ENCODE data around the gene IGFBP3. TPM values are rescaled to one million over a fixed set of nuclear protein-coding genes. Genes with fewer than 3 reads are reported as not detected.

Gene IGFBP3
- total and polyA plus RNA-seq, 5 donors: 90.6 to 212 (median 98.5) TPM

DNA sequence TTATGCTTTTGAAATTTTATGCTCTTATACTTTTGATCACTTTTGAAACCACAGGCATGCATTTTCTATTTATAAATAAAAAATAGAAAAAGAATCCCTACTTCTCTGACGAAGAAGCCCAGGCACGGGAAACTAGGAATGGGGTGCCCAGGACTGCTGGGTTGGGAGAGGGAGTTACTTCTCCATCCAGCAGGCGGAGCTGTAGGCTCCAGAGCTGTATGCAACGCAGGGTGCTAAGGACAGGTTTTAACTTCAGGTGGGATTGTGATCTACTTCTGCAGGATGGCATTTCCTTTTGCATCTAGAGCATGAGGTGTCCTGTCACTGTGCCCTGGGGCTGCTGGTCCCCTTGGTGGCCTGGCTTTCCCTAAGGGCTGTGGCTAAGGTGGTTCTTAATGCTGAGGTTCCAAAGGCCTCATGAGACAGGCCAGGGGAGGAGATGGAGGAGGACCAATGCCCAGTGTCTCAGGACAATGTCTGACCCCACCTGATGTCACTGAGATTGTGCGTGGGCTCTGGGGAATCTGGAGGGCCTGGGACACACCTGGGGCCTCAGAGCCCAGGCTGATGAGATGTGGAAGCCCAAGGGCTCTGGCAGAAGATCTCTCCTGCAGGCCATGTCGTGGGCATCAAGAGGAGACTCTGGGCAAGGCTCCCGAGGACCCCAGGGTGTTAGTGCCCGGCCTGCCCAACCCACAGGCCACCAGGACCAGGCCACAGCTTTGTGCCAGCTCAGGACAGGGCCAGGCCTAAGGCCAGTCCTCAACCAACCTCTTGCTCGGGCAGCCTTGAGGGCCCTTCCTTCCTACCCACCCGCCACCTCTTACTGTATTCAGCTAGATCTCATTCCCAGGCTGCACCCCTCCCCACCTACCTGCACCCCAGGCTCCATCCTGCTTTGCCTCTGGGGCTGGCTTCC, 48.7 kb downstream of the IGFBP3 start:
- H3K27ac ChIP-seq (ENCODE audit: low read length): no peak overlapping the region
- ATAC-seq (no peak), DNase-seq (no peak)
- H3K4me1 ChIP-seq (ENCODE audit: control insufficient read depth, insufficient read depth, low read length): no peaks in the 10 kb centered on the region
- no peaks in the 10 kb centered on the region for H3K9me3 ChIP-seq (ENCODE audit: control insufficient read depth, low read length)
- intact Hi-C loops (cut with DNase I): no loop called here
- H3K4me3 ChIP-seq (ENCODE audit: low read length): no peak overlapping the region
- 74% methylated on average over 10 of the region's 10 CpGs for WGBS
- no peaks in the 10 kb centered on the region for H3K27me3 ChIP-seq (ENCODE audit: control insufficient read depth, insufficient read depth)

DNA sequence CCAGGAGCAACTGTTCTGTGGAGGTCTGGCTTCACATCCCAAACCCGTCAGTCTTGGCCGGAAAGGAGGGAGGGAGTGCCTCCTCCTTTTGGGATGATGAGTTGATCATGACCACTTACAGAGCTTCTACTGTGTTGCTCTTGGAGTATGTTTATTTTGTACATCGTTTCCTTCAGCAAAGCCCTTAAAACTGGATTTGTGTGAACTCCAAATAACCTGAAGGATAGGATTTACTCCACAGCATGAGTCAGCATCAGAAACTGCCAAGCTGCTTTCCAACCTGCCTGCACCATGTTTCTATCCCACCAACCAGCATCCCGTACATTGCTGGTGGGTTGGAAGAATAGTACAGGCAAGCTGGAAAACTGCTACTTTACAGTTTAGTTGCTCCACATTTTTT, 51.6 kb downstream of the IGFBP3 start:
- no peak for DNase-seq
- WGBS: 72% methylated on average over 4 of the region's 4 CpGs
- Histone ChIP-seq H3K9me3 (ENCODE audit: control insufficient read depth, low read length) (no peaks in the 10 kb centered on the region), H3K4me1 (ENCODE audit: control insufficient read depth, insufficient read depth, low read length) (no peaks in the 10 kb centered on the region), H3K27me3 (ENCODE audit: control insufficient read depth, insufficient read depth) (no peaks in the 10 kb centered on the region), H3K27ac (ENCODE audit: low read length) (no peak overlapping the region), H3K4me3 (ENCODE audit: low read length) (no peak overlapping the region)
- intact Hi-C loops (cut with DNase I): loop anchor here in 1 of 4 donors (10.0 kb wide), 1 partner anchor 215 kb away; no protein-coding TSS in a partner anchor
- ATAC-seq: no peak

DNA sequence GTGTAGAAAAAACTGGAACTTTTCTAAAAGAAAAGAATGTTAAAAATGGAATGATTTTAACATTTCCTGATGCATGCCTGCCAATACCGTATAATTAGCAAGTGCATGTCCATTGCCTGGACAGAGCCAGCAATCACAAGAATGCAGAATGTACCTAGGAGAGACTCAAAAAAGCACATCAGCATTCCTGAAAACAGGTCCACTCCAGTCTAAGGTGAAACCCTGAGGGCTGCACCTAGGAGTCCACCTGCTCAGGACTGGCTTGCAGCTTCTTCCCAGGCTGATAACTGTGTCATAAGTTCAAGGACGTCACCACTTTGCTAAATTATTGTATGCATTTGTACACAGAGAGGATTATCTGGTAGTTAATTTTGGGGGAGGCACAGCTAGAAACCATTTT, 53.6 kb downstream of the IGFBP3 start:
- H3K4me3 ChIP-seq (ENCODE audit: low read length): no peak overlapping the region
- H3K4me1 ChIP-seq (ENCODE audit: control insufficient read depth, insufficient read depth, low read length): no peaks in the 10 kb centered on the region
- ATAC-seq (no peak), DNase-seq (no peak)
- intact Hi-C loops (cut with DNase I): loop anchor here in 1 of 4 donors (10.0 kb wide), 1 partner anchor 213 kb away; no protein-coding TSS in a partner anchor
- H3K27ac ChIP-seq (ENCODE audit: low read length): no peak overlapping the region
- H3K27me3 ChIP-seq (ENCODE audit: control insufficient read depth, insufficient read depth): no peaks in the 10 kb centered on the region
- no peaks in the 10 kb centered on the region for H3K9me3 ChIP-seq (ENCODE audit: control insufficient read depth, low read length)
- WGBS: 65% methylated on average over 2 of the region's 2 CpGs

DNA sequence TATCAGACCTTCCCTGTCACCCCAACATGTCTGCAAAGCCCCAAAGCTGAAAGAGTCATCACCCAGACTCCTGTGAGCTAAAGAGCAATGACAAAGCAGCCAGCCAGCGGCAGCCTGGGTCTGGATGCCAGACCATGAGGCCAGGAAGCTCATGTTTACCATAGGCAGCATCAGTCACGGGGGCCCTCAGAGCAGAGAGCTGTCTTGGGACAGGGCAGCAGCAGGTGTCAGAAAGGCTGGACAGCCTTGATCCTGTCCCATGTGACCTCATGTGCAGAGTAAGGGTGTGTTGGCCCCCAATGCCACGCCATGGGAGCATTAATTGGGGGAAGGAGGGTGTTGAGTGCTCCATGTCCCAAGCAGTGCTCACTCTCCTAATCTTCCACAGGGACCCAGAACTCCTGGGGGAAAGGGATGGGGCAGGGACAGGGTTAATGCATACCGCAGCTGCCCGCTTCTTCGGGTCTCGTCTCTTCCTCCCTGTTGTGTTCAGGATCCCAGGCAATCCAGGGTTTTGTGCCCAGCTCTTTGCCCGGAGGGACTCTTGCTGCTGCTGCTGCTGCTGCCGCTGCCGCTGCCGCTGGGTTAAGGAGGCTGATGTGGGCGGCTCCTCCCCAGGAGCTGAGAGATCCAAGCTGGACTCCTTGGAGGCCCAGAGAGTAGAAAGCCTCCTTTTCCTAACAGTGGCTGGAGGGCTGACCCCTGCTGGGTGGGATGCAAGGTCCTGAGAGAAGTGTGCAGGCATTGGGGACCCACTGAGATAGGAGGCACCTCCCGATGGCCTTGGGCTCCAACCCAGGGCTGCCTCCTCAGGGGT, 55.3 kb downstream of the IGFBP3 start:
- ATAC-seq (no peak), DNase-seq (no peak)
- H3K9me3 ChIP-seq (ENCODE audit: control insufficient read depth, low read length): no peaks in the 10 kb centered on the region
- no peak overlapping the region for H3K4me3 ChIP-seq (ENCODE audit: low read length)
- no peak overlapping the region for H3K27ac ChIP-seq (ENCODE audit: low read length)
- WGBS: 71% methylated on average over 13 of the region's 13 CpGs
- H3K4me1 ChIP-seq (ENCODE audit: control insufficient read depth, insufficient read depth, low read length): no peaks in the 10 kb centered on the region
- no peaks in the 10 kb centered on the region for H3K27me3 ChIP-seq (ENCODE audit: control insufficient read depth, insufficient read depth)
- intact Hi-C loops (cut with DNase I): loop anchor here in 1 of 4 donors (10.0 kb wide), 1 partner anchor 211 kb away; no protein-coding TSS in a partner anchor

DNA sequence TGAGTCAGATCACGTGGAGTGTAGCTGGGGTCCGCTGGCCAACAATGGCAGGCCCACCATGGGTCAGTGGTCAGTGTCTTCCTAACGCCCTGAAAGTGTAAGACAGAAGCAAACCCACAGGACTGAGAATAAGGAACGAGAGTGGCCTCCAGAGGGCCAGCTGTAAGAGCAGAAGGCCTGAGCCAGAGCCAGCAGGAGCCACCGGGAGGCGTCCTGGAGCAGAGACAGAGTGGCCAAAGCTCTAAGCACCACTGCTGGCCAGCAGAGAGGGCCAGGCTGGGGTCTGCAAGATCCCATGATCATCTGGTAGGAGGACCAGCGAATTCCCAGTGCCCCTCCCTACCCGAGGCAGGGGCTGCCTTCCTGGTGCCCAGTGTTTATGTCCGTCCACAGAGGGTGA, 57.4 kb downstream of the IGFBP3 start:
- 68% methylated on average over 9 of the region's 9 CpGs for WGBS
- Histone ChIP-seq H3K4me3 (ENCODE audit: low read length) (no peak overlapping the region), H3K4me1 (ENCODE audit: control insufficient read depth, insufficient read depth, low read length) (no peaks in the 10 kb centered on the region), H3K9me3 (ENCODE audit: control insufficient read depth, low read length) (no peaks in the 10 kb centered on the region), H3K27me3 (ENCODE audit: control insufficient read depth, insufficient read depth) (peaks cover 2% of the 10 kb centered on the region), H3K27ac (ENCODE audit: low read length) (no peak overlapping the region)
- no peak for DNase-seq
- ATAC-seq: no peak
- intact Hi-C loops (cut with DNase I): loop anchor here in 1 of 4 donors (10.0 kb wide), 1 partner anchor 209 kb away; no protein-coding TSS in a partner anchor

Other genes with a start within 250 kb of the IGFBP3 start
- gene CCDC201, start 48.2 kb downstream of the IGFBP3 start, total RNA-seq: not detected
- not detected for gene CCDC201, start 48.2 kb downstream of the IGFBP3 start, polyA plus RNA-seq
- under 1 TPM in 1 of 4 donors, not detected in 3; 0.25 TPM for gene IGFBP1, start 32.8 kb downstream of the IGFBP3 start, total RNA-seq
- 0.14 TPM for gene IGFBP1, start 32.8 kb downstream of the IGFBP3 start, polyA plus RNA-seq